ENCODE measurements around the gene ARL4D.
"Not testable (repeated sequence)": the region's sequence is repeated elsewhere in the genome, so short reads cannot be mapped to it uniquely, and the experiment has no call there.

- TF ChIP-seq CTCF (IDR thresholded peaks at IDR 0.05); ZFX (IDR thresholded peaks at IDR 0.05; ENCODE audit: borderline replicate concordance): not testable (repeated sequence)
These were observed 32.9 kb upstream of the ARL4D start for GRCh38 chr17:43365921-43366320.

Measured in 22Rv1 (cell line).